GM21447 (cell line): Measurements from ENCODE around the gene PDIK1L.

ENCODE experiments used
- ATAC-seq: cut with Tn5 transposase; IDR thresholded peaks from one replicate; pipeline ENCODE4 v1.9.1; 2021; ENCODE audit not compliant: unreplicated experiment

The PDIK1L gene

GRCh38 chr1:26111530-26112406 is at the start of gene PDIK1L:
Gene PDIK1L (plus strand): TSS chr1:26111824. CDS start chr1:26114309, 2,485 bp downstream.
- peak; percentile 59 for ATAC-seq

- ATAC-seq, result no peak
Measured at GRCh38 chr1:26064553-26064952, 47.1 kb upstream of the PDIK1L start.

DNA sequence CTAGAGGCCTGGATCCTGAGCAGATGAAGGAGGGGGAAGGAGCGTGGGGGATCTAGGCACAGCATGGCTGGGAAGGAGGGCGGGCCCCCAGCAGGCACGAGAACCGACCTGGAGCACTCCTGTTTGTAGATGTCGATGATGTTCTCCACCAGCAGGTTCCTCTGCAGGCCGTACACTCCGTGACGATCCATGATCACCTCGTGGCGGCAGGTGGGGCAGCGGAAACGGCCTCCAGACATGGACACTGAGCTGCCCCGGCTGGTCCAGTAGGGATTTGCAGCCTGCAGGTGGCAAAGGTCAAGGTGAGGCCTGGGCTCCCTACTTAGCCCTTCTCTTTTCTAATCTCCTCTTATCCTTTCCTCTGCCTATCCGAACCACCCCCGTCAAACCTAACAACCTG is 45.5 kb upstream of the PDIK1L start:
- ATAC-seq, result no peak

DNA sequence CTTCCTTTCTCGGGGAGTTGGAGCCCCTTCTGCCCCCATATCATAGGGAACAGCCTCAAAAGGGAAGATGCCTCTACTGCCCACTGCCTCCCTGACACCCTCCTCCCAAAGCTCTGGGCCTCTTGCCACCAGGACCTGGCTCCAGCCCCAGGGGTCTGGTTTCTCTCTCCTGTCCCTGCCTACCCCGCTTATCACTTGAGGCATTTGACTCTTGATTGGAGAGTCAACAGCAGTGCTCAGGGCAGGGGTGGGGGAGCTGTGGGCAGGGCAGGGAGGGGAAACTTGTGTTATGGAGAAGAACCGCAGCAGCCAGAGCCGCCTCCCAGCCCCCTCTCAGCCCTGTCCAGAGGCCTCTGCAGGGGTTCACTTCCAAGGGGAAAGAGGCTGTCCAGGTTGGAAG is 44.8 kb upstream of the PDIK1L start:
- ATAC-seq, result no peak

DNA sequence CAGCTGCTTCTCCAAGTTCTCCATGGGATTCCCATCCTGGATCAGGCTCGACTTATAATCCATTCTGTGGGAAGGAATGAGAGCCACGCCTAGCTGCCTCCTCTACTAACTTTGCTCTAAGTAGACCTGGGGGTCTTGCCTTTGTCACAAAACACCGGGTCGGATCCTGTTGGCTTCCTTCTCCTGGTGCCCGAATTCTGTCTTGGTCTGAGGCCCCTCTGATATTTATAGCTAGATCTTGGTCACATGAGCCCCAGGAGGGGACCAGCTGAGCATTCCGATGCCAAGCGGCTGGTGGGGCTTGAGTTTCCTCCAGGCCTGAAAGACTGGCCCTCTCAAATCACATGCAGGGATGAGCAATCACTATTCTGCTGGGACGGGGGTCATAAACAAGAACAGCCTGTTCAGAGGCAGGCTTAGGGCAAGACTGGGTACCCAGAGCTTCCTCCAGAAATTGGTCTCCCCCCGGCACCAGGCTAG is 44.2 kb upstream of the PDIK1L start, which contains the start of gene TRIM63:
TRIM63 (minus strand) TSS at position 199 of the 480 bp plus-strand sequence; CDS start at position 63, 136 bp downstream.
- no peak for ATAC-seq

DNA sequence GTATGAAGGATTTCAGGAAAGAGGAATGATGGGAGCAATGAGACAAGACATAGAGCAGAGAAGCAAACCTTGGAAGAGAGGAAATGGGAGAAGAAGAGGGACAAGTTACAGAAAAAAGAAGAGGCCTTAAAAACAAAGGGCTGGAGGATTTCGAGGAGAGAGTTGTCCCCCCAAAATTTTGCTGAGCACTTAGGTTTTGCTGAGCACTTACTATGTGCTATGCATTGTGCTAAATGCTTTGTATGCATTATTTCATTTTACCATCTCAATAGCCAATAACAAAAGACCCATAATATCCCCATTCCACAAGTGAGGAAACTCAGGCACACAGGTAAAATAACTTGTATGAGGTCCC is 41.7 kb upstream of the PDIK1L start:
- ATAC-seq, result no peak

- ATAC-seq, result no peak
Measured at GRCh38 chr1:26070296-26070962, 41.2 kb upstream of the PDIK1L start.

DNA sequence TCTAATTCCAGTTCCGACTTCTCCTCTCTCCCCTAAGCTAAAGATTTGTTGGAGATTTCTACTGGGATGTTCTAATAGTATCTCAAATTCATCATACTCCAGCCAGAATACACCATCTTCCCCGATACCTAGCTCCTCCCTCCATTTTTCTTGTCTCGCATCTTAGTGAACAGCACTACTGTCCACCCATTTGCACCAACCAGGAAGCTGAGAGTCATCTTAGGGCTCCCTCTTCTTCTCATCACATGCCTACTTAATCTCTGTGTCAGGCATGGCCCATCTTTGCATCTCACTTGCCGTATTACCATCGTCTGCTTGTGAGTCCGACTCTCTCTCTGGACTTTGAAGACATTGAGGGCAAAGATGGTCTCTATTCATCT is 40.7 kb upstream of the PDIK1L start:
- ATAC-seq, result no peak

- no peak for ATAC-seq
Measured at GRCh38 chr1:26072305-26072704, 39.3 kb upstream of the PDIK1L start.

- no peak for ATAC-seq
Measured at GRCh38 chr1:26075421-26076144, 36.0 kb upstream of the PDIK1L start.

GRCh38 chr1:26077524-26077923 is 34.1 kb upstream of the PDIK1L start:
- no peak for ATAC-seq

DNA sequence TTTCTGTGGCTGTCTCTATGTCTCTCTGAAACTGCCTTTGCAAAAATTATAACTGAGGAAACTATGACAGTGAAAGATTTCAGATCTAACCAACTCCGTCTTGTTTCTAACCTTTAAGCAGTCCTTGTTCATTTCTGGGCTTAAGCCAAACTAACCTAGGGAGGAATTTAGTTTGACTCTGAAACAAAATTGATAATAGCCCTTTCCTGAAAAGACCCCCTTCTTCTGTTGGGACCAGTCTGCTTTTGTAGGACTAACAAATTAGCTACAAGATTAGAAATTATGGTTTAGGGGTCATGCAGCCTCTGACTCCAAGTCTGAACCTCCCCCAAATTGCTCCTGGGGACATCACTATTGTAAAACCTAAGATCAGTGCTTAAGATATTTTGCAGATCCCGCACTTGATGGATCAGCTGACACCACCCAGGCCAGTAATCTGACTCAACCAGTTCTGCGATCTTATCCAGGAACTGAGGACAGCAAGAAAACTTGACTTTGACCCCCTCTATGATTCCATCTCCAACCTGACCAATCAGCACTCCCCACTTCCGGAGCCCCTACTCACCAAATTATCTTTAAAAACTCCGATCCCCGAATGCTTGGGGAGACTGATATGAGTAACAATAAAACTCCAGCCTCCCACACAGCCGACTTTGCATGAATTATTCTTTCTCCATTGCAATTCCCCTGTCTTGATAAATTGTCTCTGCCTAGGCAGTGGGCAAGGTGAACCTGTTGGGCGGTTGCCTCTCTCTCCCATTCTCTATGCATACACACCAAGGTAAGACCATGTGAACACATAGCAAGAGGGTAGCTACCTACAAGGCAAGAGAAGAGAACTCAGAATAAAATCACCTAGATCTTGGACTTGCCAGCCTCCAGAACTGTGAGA is 33.1 kb upstream of the PDIK1L start:
- ATAC-seq, result no peak

- no peak for ATAC-seq
Measured at GRCh38 chr1:26079178-26079563, 32.5 kb upstream of the PDIK1L start.

GRCh38 chr1:26079960-26080814 is 31.4 kb upstream of the PDIK1L start:
- ATAC-seq, result no peak

- no peak for ATAC-seq
Measured at GRCh38 chr1:26081267-26082019, 30.2 kb upstream of the PDIK1L start.

DNA sequence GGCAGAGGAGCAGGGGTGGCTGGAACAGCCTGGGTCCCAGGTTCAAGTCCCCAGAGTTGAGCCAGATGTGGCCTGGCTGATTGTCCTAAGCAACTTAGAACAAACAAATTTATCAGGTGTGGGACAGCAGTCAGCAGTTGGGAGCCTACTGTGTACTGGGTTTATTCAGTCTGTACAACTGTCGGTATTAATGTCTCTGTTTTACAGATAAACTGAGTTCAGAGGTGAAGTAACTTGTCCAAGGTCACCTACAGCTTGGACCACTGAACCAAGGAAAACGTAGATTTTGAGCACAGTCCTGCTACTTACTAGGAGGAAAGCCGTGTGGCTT is 29.6 kb upstream of the PDIK1L start:
- no peak for ATAC-seq

GRCh38 chr1:26083208-26083607 is 28.4 kb upstream of the PDIK1L start:
- ATAC-seq, result no peak

DNA sequence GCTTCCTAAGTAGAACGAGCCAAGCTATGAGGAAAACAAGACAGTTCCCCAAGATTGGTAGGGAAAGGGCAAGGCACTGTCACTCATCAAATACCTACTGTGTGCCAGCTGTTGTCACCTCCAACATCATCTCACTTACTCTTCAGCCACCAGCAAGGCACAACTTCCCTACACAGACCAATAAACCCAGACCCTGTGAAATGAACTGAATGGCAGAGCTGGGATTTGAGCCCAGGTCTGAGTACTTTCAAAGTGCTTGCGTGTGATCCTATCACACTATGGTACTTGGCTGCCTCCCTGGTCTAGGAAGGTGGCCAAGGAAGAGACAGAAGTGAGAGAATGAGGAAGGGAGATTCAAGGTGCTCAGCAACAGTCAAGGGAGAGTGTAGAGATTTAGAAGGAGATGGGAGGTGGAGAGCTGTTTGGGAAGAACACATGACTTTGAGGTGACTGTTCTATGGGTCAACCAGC is 27.5 kb upstream of the PDIK1L start:
- no peak for ATAC-seq

GRCh38 chr1:26084844-26085243 is 26.8 kb upstream of the PDIK1L start:
- no peak for ATAC-seq
